GM23248 (cell line): ENCODE measurements around the gene MAP7D2. TPM values are rescaled to one million over a fixed set of nuclear protein-coding genes. Genes with fewer than 3 reads are reported as not detected.
A peak's percentile ranks its signal among the peaks of the same experiment; 100 is the strongest.

ENCODE experiments used
- DNase-seq: peaks from one replicate; pipeline ENCODE4 v3.0.0-alpha.2; 2015
- H2AFZ ChIP-seq: fragments of 200-600 bp; sonication (generic); 2 replicates; pipeline ENCODE4 v1.6.1; 2016; ENCODE audit warnings: antibody characterized with exemption
- H3F3A ChIP-seq: fragments of 200-600 bp; sonication (generic); 2 replicates; pipeline ENCODE4 v1.6.1; 2016; ENCODE audit warnings: mild to moderate bottlenecking, antibody characterized with exemption, mixed run types; ENCODE audit not compliant: insufficient read depth
- H3K27ac ChIP-seq: fragments of 200-600 bp; sonication (generic); 2 replicates; pipeline ENCODE4 v1.5.1; 2016; ENCODE audit warnings: mild to moderate bottlenecking
- H3K27me3 ChIP-seq: fragments of 200-600 bp; sonication (generic); replicated peaks from 2 replicates; pipeline ENCODE4 v1.6.1; 2016; ENCODE audit warnings: mild to moderate bottlenecking; ENCODE audit not compliant: insufficient read depth
- H3K36me3 ChIP-seq: fragments of 200-600 bp; sonication (generic); 2 replicates; pipeline ENCODE4 v1.6.1; 2016; ENCODE audit warnings: low read depth, mild to moderate bottlenecking
- H3K4me1 ChIP-seq: fragments of 200-600 bp; sonication (generic); 2 replicates; pipeline ENCODE4 v1.6.1; 2016; ENCODE audit warnings: mild to moderate bottlenecking; ENCODE audit not compliant: insufficient read depth
- H3K4me2 ChIP-seq: fragments of 200-600 bp; sonication (generic); one replicate; pipeline ENCODE4 v1.6.1; 2016; ENCODE audit warnings: mild to moderate bottlenecking; ENCODE audit not compliant: unreplicated experiment
- H3K4me3 ChIP-seq: fragments of 200-600 bp; sonication (generic); 2 replicates; pipeline ENCODE4 v1.5.1; 2016; ENCODE audit warnings: mild to moderate bottlenecking
- H3K79me2 ChIP-seq: fragments of 200-600 bp; sonication (generic); 2 replicates; pipeline ENCODE4 v1.6.1; 2016; ENCODE audit warnings: mild to moderate bottlenecking; ENCODE audit not compliant: insufficient read depth
- H3K9ac ChIP-seq: fragments of 200-600 bp; sonication (generic); 2 replicates; pipeline ENCODE4 v1.6.1; 2016; ENCODE audit warnings: mild to moderate bottlenecking
- H3K9me2 ChIP-seq: fragments of 200-600 bp; sonication (generic); 2 replicates; pipeline ENCODE4 v1.6.1; 2016; ENCODE audit warnings: mixed run types, mild to moderate bottlenecking, moderate library complexity; ENCODE audit not compliant: insufficient read depth
- H3K9me3 ChIP-seq: fragments of 200-600 bp; sonication (generic); one replicate; pipeline ENCODE4 v1.6.1; 2017; ENCODE audit warnings: low read depth
- H4K20me1 ChIP-seq: fragments of 200-600 bp; sonication (generic); 2 replicates; pipeline ENCODE4 v1.6.0; 2016; ENCODE audit not compliant: insufficient read depth
- EZH2 ChIP-seq: fragments of 200-600 bp; sonication (generic); IDR thresholded peaks from 2 replicates; pipeline ENCODE4 v1.6.1; 2018; ENCODE audit warnings: antibody characterized with exemption, mild to moderate bottlenecking; ENCODE audit not compliant: insufficient read depth, poor library complexity, severe bottlenecking
- EZH2phosphoT487 ChIP-seq: fragments of 200-600 bp; sonication (generic); IDR thresholded peaks from 2 replicates; pipeline ENCODE4 v1.6.1; 2018; ENCODE audit warnings: antibody characterized with exemption, moderate library complexity, mild to moderate bottlenecking, low read depth; ENCODE audit not compliant: insufficient read depth
- WGBS, 2 experiments: methylation state at CpG; one replicate each; pipeline ENCODE4 v1.1.6; 2015 to 2017; ENCODE audit warnings: low lambda C conversion rate in 2 of 2, low coverage in 1 of 2; ENCODE audit errors: missing lambda C conversion rate in 2 of 2; 5-methylcytosine and 5-hydroxymethylcytosine counted together
- in situ Hi-C: fragments of 300-500 bp; cut with MboI; formaldehyde crosslinking; loops from 2 replicates; pipeline ENCODE4 v1.15.0; 2020
- polyA plus RNA-seq: library from polyadenylated mRNA; unstranded; fragments of >200 nt; fragmentation: Nextera tagmentation; extraction: Ambion mirVana; gene quantifications from 2 replicates; pipeline ENCODE4 v1.2.1, GENCODE V29; 2016
- total RNA-seq: library from RNA; depleted of rRNA; stranded (reverse); fragments of >200 nt; shearing (Covaris generic); gene quantifications from 2 replicates; pipeline ENCODE4 v1.2.3, GENCODE V29; 2014

The MAP7D2 gene
- total and polyA plus RNA-seq, 2 experiments from 2014 or later, result 0.11 to 0.32 TPM

DNA sequence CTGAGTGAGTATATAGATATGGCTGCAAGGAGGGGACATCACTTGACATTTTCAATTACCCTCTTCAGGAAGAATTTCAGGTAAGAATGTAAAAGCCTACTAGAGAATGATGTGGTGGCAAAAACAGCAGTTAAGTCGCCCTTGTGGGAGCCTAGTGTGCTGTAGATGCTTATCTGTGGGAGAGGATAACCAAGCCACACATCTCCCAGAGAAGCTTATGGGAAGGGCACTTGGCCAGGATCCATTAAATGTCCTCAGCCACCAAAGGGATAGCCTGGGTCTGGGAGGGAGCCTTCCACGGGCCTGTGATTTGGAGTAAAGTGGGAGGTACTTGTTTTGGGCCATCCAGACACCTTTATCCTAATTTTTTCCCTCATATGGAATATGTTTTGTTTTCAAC is 84.5 kb downstream of the MAP7D2 start:
- in situ Hi-C loops, result no loop called here
- Histone ChIP-seq H3K27me3 (no peaks in the 10 kb centered on the region), H3K79me2 (no peaks in the 10 kb centered on the region), H2AFZ (no peak overlapping the region), H4K20me1 (no peaks in the 10 kb centered on the region), H3K9me3 (no peaks in the 10 kb centered on the region), H3K27ac (no peak overlapping the region), H3K9ac (no peak overlapping the region), H3K4me1 (no peaks in the 10 kb centered on the region), H3K4me2 (no peak overlapping the region), H3K9me2 (no peaks in the 10 kb centered on the region), H3K36me3 (no peaks in the 10 kb centered on the region), H3F3A (no peaks in the 10 kb centered on the region), H3K4me3 (no peak overlapping the region)
- DNase-seq, result no peak
- 41% methylated on average over 2 of the region's 2 CpGs for WGBS, 2 experiments
- TF ChIP-seq EZH2 (no peak), EZH2phosphoT487 (no peak)

GRCh38 chrX:20029728-20030127 is 87.0 kb downstream of the MAP7D2 start:
- DNase-seq, result no peak
- Histone ChIP-seq H3K4me1 (0 out of 2 replicates have a peak, but pooled peaks cover 3% of the 10 kb centered on the region), H3K79me2 (no peaks in the 10 kb centered on the region), H3K4me3 (no peak overlapping the region), H3K4me2 (no peak overlapping the region), H3K9me3 (no peaks in the 10 kb centered on the region), H3K9ac (no peak overlapping the region), H2AFZ (no peak overlapping the region), H3F3A (no peaks in the 10 kb centered on the region), H4K20me1 (no peaks in the 10 kb centered on the region), H3K27me3 (no peaks in the 10 kb centered on the region), H3K27ac (no peak overlapping the region), H3K9me2 (no peaks in the 10 kb centered on the region), H3K36me3 (no peaks in the 10 kb centered on the region)
- in situ Hi-C loops, result no loop called here
- TF ChIP-seq EZH2 (no peak), EZH2phosphoT487 (no peak)
- WGBS, 2 experiments, result 65 to 69% methylated on average over 2 of the region's 2 CpGs

- H2AFZ ChIP-seq, result no peak overlapping the region
- DNase-seq, result no peak
- H3K27ac ChIP-seq, result no peak overlapping the region
- in situ Hi-C loops, result no loop called here
- H3K4me3 ChIP-seq, result no peak overlapping the region
- no peaks in the 10 kb centered on the region for H3F3A ChIP-seq
- no peaks in the 10 kb centered on the region for H4K20me1 ChIP-seq
- no peaks in the 10 kb centered on the region for H3K9me3 ChIP-seq
- TF ChIP-seq EZH2, result no peak
- no peak for TF ChIP-seq EZH2phosphoT487
- H3K9me2 ChIP-seq, result no peaks in the 10 kb centered on the region
- no peaks in the 10 kb centered on the region for H3K36me3 ChIP-seq
- H3K9ac ChIP-seq, result no peak overlapping the region
- H3K4me2 ChIP-seq, result no peak overlapping the region
- no peaks in the 10 kb centered on the region for H3K27me3 ChIP-seq
- 81 to 90% methylated on average over 8 of the region's 8 CpGs for WGBS, 2 experiments
- H3K4me1 ChIP-seq, result 0 out of 2 replicates have a peak, but pooled peaks cover 3% of the 10 kb centered on the region
- H3K79me2 ChIP-seq, result no peaks in the 10 kb centered on the region
Measured at GRCh38 chrX:20028588-20028987, 88.1 kb downstream of the MAP7D2 start.

GRCh38 chrX:20026278-20026677 is 90.4 kb downstream of the MAP7D2 start:
- no peak overlapping the region for H3K4me3 ChIP-seq
- peak; percentile 24 for DNase-seq
- H3K4me1 ChIP-seq, result 0 out of 2 replicates have a peak, but pooled peaks cover 3% of the 10 kb centered on the region
- H3K4me2 ChIP-seq, result no peak overlapping the region
- no peaks in the 10 kb centered on the region for H3K36me3 ChIP-seq
- no peaks in the 10 kb centered on the region for H3K9me2 ChIP-seq
- H3K27ac ChIP-seq, result no peak overlapping the region
- no peaks in the 10 kb centered on the region for H3F3A ChIP-seq
- H3K79me2 ChIP-seq, result no peaks in the 10 kb centered on the region
- H3K9me3 ChIP-seq, result no peaks in the 10 kb centered on the region
- H3K27me3 ChIP-seq, result no peaks in the 10 kb centered on the region
- 12% methylated on average over 2 of the region's 2 CpGs for WGBS, 2 experiments
- H3K9ac ChIP-seq, result no peak overlapping the region
- no peaks in the 10 kb centered on the region for H4K20me1 ChIP-seq
- TF ChIP-seq EZH2phosphoT487 (no peak), EZH2 (no peak)
- in situ Hi-C loops, result no loop called here
- no peak overlapping the region for H2AFZ ChIP-seq

DNA sequence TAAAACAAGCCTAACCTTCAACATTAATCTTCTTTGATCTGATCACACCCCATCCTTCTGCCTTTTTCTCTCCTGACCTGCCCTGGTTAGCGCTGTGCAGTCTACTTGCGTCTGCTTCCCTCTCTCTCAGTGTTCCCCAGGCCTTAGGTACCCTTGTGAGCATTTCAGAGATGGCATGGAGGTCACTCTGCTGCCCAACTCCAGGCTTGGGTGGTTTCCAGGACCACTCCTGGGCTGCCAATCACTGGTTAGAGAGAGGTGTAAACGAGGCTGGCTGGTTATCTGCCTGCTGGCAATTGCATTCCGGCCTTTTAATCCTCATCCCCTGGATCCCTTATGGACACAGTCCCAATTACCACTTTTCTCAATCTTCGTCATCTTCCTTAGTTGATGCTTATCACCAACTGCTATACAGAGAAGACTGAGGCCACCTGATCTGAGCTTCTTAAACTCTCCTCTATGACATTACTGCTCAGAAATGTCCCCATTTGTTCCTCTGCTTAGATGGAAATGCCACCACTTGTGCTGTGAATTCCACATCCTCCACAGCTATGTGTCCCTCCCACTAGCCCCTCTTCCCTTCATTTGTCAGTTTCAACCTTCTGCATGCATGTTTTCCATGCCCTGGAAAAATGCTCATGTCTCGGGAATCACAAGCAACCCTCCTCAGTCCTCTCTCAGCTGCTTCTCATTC is 96.9 kb downstream of the MAP7D2 start:
- no peak overlapping the region for H3K27ac ChIP-seq
- no peaks in the 10 kb centered on the region for H3K9me3 ChIP-seq
- no peak for DNase-seq
- H3K4me2 ChIP-seq, result no peak overlapping the region
- no peak overlapping the region for H2AFZ ChIP-seq
- H4K20me1 ChIP-seq, result no peaks in the 10 kb centered on the region
- H3K79me2 ChIP-seq, result no peaks in the 10 kb centered on the region
- H3K36me3 ChIP-seq, result no peaks in the 10 kb centered on the region
- in situ Hi-C loops, result no loop called here
- TF ChIP-seq EZH2, result no peak
- TF ChIP-seq EZH2phosphoT487, result no peak
- H3F3A ChIP-seq, result 0 out of 2 replicates have a peak, but pooled peaks cover 7% of the 10 kb centered on the region
- no peak overlapping the region for H3K9ac ChIP-seq
- H3K4me1 ChIP-seq, result no peaks in the 10 kb centered on the region
- no peaks in the 10 kb centered on the region for H3K9me2 ChIP-seq
- WGBS, 2 experiments, result 84 to 95% methylated on average over 6 of the region's 6 CpGs
- no peaks in the 10 kb centered on the region for H3K27me3 ChIP-seq
- no peak overlapping the region for H3K4me3 ChIP-seq
